Measurements from ENCODE around the gene HSD17B14. TPM values are rescaled to one million over a fixed set of nuclear protein-coding genes. Genes with fewer than 3 reads are reported as not detected.
"Not testable (repeated sequence)": the region's sequence is repeated elsewhere in the genome, so short reads cannot be mapped to it uniquely, and the experiment has no call there.

Gene HSD17B14
- total RNA-seq: 1 to 10 TPM; 2.0 to 3.2 TPM

- peaks cover 23% of the 10 kb centered on the region for H3K4me1 Mint-ChIP-seq (ENCODE audit: low read depth)
- H3K27ac Mint-ChIP-seq: peak within 1 kb of the TSS; percentile 81
- ATAC-seq (replicated peaks in 1 of 2) (peak; percentile 19 to 37), DNase-seq (no peak)
- H3K36me3 Mint-ChIP-seq (ENCODE audit: insufficient read depth in 2 of 2): peaks cover 0 to 2% of the 10 kb centered on the region in 2 donors
- H3K27me3 Mint-ChIP-seq (ENCODE audit: low read depth): no peaks in the 10 kb centered on the region
- H3K4me3 Mint-ChIP-seq: peak within 1 kb of the TSS; percentile 88 to 91
- no peaks in the 10 kb centered on the region for H3K9me3 Mint-ChIP-seq
These were observed at the start of gene HSD17B14 for GRCh38 chr19:48836089-48837017. Gene HSD17B14, minus strand, starts transcription at chr19:48836491. Its CDS starts 80 bp downstream, at chr19:48836411.

- peaks cover 1 to 7% of the 10 kb centered on the region in 2 donors for H3K36me3 Mint-ChIP-seq (ENCODE audit: insufficient read depth in 2 of 2)
These were observed 47.4 kb upstream of the HSD17B14 start for GRCh38 chr19:48883726-48884125.

GRCh38 chr19:48881741-48882657 lies 45.7 kb upstream of the HSD17B14 start:
- H3K36me3 Mint-ChIP-seq (ENCODE audit: insufficient read depth in 2 of 2): peaks cover 4 to 20% of the 10 kb centered on the region in 2 donors
- peak; percentile 26 to 28 for ATAC-seq (replicated peaks in 1 of 2)
- no peaks in the 10 kb centered on the region for H3K27me3 Mint-ChIP-seq (ENCODE audit: low read depth)
- DNase-seq: peak in 1 of 2 donors; percentile 22
- H3K4me3 Mint-ChIP-seq: no peak overlapping the region
- peaks cover 18% of the 10 kb centered on the region for H3K4me1 Mint-ChIP-seq (ENCODE audit: low read depth)
- H3K27ac Mint-ChIP-seq: peak overlapping the region; percentile 64
- H3K9me3 Mint-ChIP-seq: no peaks in the 10 kb centered on the region

More at GRCh38 chr19:48883726-48884125, 47.4 kb upstream of the HSD17B14 start:
- no peaks in the 10 kb centered on the region for H3K9me3 Mint-ChIP-seq
- DNase-seq (no peak), ATAC-seq (replicated peaks in 1 of 2) (no peak)
- no peak overlapping the region for H3K4me3 Mint-ChIP-seq
- H3K27me3 Mint-ChIP-seq (ENCODE audit: low read depth): no peaks in the 10 kb centered on the region
- peak overlapping the region; percentile 36 for H3K27ac Mint-ChIP-seq
- peaks cover 3% of the 10 kb centered on the region for H3K4me1 Mint-ChIP-seq (ENCODE audit: low read depth)

- not testable (repeated sequence) for H3K9me3 Mint-ChIP-seq; H3K27me3 Mint-ChIP-seq (ENCODE audit: low read depth); H3K27ac Mint-ChIP-seq; ATAC-seq (replicated peaks in 1 of 2); DNase-seq; H3K4me3 Mint-ChIP-seq
- Mint-ChIP-seq H3K36me3 (ENCODE audit: insufficient read depth in 2 of 2) (peaks cover 14 to 40% of the 10 kb centered on the region in 2 donors), H3K4me1 (ENCODE audit: low read depth) (peaks cover 28% of the 10 kb centered on the region)
These were observed 43.4 kb upstream of the HSD17B14 start for GRCh38 chr19:48879696-48880095.

- Mint-ChIP-seq H3K36me3 (ENCODE audit: insufficient read depth in 2 of 2) (peaks cover 19 to 46% of the 10 kb centered on the region in 2 donors), H3K27ac (no peak overlapping the region), H3K27me3 (ENCODE audit: low read depth) (no peaks in the 10 kb centered on the region), H3K9me3 (no peaks in the 10 kb centered on the region), H3K4me1 (ENCODE audit: low read depth) (peaks cover 31% of the 10 kb centered on the region), H3K4me3 (no peak overlapping the region)
- DNase-seq: no peak
- ATAC-seq (replicated peaks in 1 of 2): no peak
These were observed 42.8 kb upstream of the HSD17B14 start for GRCh38 chr19:48879025-48879637.

GRCh38 chr19:48878196-48879024 lies 42.1 kb upstream of the HSD17B14 start:
- Mint-ChIP-seq H3K27me3 (ENCODE audit: low read depth) (no peaks in the 10 kb centered on the region), H3K27ac (peak overlapping the region; percentile 17), H3K4me3 (peak overlapping the region in 1 of 2 donors; percentile 19), H3K9me3 (no peaks in the 10 kb centered on the region), H3K36me3 (ENCODE audit: insufficient read depth in 2 of 2) (peaks cover 26 to 53% of the 10 kb centered on the region in 2 donors), H3K4me1 (ENCODE audit: low read depth) (peaks cover 38% of the 10 kb centered on the region)
- peak in 1 of 2 donors; percentile 37 for DNase-seq
- ATAC-seq (replicated peaks in 1 of 2): no peak

GRCh38 chr19:48877855-48878195 lies 41.5 kb upstream of the HSD17B14 start:
- no peaks in the 10 kb centered on the region for H3K27me3 Mint-ChIP-seq (ENCODE audit: low read depth)
- no peak for ATAC-seq (replicated peaks in 1 of 2)
- H3K4me3 Mint-ChIP-seq: peak overlapping the region; percentile 1 to 36
- H3K36me3 Mint-ChIP-seq (ENCODE audit: insufficient read depth in 2 of 2): peaks cover 32 to 59% of the 10 kb centered on the region in 2 donors
- no peak for DNase-seq
- H3K9me3 Mint-ChIP-seq: no peaks in the 10 kb centered on the region
- peak overlapping the region; percentile 6 for H3K27ac Mint-ChIP-seq
- peaks cover 42% of the 10 kb centered on the region for H3K4me1 Mint-ChIP-seq (ENCODE audit: low read depth)

GRCh38 chr19:48876043-48876981 lies 40.0 kb upstream of the HSD17B14 start:
- H3K36me3 Mint-ChIP-seq (ENCODE audit: insufficient read depth in 2 of 2): peaks cover 37 to 58% of the 10 kb centered on the region in 2 donors
- ATAC-seq (replicated peaks in 1 of 2); H3K9me3 Mint-ChIP-seq; H3K27me3 Mint-ChIP-seq (ENCODE audit: low read depth): not testable (repeated sequence)
- H3K27ac Mint-ChIP-seq: peak overlapping the region; percentile 96
- DNase-seq: peak; percentile 67 to 78
- H3K4me3 Mint-ChIP-seq: peak overlapping the region; percentile 98 to 99
- H3K4me1 Mint-ChIP-seq (ENCODE audit: low read depth): peaks cover 42% of the 10 kb centered on the region

GRCh38 chr19:48874303-48875135 lies 38.2 kb upstream of the HSD17B14 start:
- Mint-ChIP-seq H3K4me1 (ENCODE audit: low read depth) (peaks cover 42% of the 10 kb centered on the region), H3K4me3 (peak overlapping the region; percentile 98 to 99), H3K9me3 (no peaks in the 10 kb centered on the region), H3K36me3 (ENCODE audit: insufficient read depth in 2 of 2) (peaks cover 37 to 57% of the 10 kb centered on the region in 2 donors), H3K27me3 (ENCODE audit: low read depth) (no peaks in the 10 kb centered on the region), H3K27ac (peak overlapping the region; percentile 96)
- DNase-seq: peak; percentile 34 to 38
- ATAC-seq (replicated peaks in 1 of 2): peak; percentile 2 to 3

GRCh38 chr19:48873476-48874302 lies 37.4 kb upstream of the HSD17B14 start:
- no peaks in the 10 kb centered on the region for H3K27me3 Mint-ChIP-seq (ENCODE audit: low read depth)
- peak overlapping the region; percentile 98 to 99 for H3K4me3 Mint-ChIP-seq
- no peaks in the 10 kb centered on the region for H3K9me3 Mint-ChIP-seq
- DNase-seq (peak in 1 of 2 donors; percentile 23), ATAC-seq (replicated peaks in 1 of 2) (no peak)
- peaks cover 37 to 55% of the 10 kb centered on the region in 2 donors for H3K36me3 Mint-ChIP-seq (ENCODE audit: insufficient read depth in 2 of 2)
- H3K4me1 Mint-ChIP-seq (ENCODE audit: low read depth): peaks cover 40% of the 10 kb centered on the region
- H3K27ac Mint-ChIP-seq: peak overlapping the region; percentile 96
